ENCODE results near the gene DRC3.

DNA sequence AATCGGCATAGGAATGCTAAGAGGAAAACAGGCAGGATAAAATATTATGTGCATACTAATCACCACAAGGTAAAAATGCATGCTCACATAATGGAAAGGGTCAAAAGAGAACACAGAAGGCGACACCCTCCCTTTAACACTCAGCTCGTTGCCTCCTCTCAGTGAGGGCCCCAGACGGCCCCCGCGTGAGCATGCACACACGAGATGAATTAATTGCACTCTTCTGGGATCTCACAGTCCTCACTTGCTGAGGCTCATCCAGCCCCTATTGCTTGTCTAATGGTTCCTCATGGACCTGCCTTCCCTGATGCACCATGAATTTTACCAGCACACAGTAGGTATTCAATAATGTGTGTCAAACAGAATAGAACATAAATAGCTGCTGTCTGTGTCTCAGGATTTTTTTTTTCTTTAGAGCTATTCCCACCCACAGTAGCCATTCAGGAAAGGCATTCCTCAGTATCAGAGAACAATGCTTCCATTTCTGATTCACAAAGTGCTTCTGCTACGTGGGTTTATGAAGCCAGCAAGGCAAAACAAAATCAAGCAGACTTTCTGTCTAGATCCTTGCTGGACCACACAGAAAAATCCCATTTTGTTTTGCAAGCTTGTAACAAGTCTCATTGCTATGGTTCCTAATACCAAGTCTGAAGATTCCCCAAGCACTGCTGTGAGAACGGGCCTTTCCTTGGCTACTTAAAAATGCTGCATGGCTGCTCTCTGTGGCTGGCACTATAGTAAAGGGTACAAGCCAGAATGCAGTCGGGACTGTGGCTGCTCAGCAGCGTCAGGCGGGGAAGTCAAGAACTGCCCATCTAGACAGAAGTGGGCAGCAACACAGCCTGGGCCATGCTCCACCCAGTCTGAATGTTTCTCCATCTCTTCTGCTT is 44.0 kb upstream of the DRC3 start:
- TF ChIP-seq, protein P1, sequence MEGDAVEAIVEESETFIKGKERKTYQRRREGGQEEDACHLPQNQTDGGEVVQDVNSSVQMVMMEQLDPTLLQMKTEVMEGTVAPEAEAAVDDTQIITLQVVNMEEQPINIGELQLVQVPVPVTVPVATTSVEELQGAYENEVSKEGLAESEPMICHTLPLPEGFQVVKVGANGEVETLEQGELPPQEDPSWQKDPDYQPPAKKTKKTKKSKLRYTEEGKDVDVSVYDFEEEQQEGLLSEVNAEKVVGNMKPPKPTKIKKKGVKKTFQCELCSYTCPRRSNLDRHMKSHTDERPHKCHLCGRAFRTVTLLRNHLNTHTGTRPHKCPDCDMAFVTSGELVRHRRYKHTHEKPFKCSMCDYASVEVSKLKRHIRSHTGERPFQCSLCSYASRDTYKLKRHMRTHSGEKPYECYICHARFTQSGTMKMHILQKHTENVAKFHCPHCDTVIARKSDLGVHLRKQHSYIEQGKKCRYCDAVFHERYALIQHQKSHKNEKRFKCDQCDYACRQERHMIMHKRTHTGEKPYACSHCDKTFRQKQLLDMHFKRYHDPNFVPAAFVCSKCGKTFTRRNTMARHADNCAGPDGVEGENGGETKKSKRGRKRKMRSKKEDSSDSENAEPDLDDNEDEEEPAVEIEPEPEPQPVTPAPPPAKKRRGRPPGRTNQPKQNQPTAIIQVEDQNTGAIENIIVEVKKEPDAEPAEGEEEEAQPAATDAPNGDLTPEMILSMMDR (IDR thresholded peaks at IDR 0.05; ENCODE audit: insufficient read depth, low read depth, low read length), result no peak
- no peak for TF ChIP-seq EZH2 (IDR thresholded peaks at IDR 0.05; ENCODE audit: insufficient read depth, low read length)
